NOMO-1 treated with dmso at 0.1 percent for 144 hours (cell line): ENCODE data around the gene MICAL2.
"Not testable (repeated sequence)": the region's sequence is repeated elsewhere in the genome, so short reads cannot be mapped to it uniquely, and the experiment has no call there.

ENCODE experiments used
- DNase-seq: peaks from one replicate; lab custom pipeline; 2025; ENCODE audit not compliant: unreplicated experiment; lab: John Stamatoyannopoulos, UW

MICAL2 gene

GRCh38 chr11:12131943-12132789, 21.8 kb downstream of the MICAL2 start:
- no peak for DNase-seq

DNA sequence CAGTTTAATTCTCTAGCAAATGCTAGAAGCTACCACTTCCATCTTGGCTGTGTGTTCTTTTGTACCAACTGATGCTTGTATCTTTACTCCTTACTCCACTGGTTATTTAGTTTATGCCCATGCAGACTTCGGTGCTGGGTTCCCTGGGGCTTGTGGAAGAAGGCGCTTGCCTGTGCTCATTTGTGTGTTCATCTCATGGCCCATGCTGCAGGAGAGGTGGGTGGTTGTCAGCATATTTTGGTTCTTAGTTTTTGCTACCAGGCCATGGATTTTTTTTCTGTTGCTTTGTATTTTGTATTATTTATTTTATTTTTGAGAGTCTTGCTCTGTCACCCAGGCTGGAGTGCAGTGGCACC, 22.4 kb downstream of the MICAL2 start:
- DNase-seq, result no peak

- DNase-seq, result no peak
Observed at GRCh38 chr11:12133547-12134235, 23.3 kb downstream of the MICAL2 start.

DNA sequence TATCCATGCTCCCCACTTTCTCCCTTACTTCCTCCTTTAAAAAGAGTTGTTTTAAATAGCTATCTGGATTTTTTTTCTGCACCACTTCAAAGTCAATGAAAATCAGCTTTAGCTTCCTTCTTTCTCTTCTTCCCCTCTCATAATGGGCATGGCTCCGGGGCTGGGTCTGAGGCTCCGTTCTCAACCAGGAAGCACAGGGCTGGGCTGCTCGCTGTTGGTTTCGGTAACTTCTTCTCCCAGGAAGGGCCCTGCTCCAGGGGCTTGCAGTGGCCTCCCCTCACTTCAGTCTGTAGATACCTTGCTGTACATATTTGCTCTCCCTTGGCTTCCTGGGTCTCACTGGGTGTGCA, 23.8 kb downstream of the MICAL2 start:
- DNase-seq, result peak; percentile 57

GRCh38 chr11:12135185-12135584, 24.8 kb downstream of the MICAL2 start:
- DNase-seq, result no peak

- no peak for DNase-seq
Observed at GRCh38 chr11:12137005-12137690, 26.8 kb downstream of the MICAL2 start.

DNA sequence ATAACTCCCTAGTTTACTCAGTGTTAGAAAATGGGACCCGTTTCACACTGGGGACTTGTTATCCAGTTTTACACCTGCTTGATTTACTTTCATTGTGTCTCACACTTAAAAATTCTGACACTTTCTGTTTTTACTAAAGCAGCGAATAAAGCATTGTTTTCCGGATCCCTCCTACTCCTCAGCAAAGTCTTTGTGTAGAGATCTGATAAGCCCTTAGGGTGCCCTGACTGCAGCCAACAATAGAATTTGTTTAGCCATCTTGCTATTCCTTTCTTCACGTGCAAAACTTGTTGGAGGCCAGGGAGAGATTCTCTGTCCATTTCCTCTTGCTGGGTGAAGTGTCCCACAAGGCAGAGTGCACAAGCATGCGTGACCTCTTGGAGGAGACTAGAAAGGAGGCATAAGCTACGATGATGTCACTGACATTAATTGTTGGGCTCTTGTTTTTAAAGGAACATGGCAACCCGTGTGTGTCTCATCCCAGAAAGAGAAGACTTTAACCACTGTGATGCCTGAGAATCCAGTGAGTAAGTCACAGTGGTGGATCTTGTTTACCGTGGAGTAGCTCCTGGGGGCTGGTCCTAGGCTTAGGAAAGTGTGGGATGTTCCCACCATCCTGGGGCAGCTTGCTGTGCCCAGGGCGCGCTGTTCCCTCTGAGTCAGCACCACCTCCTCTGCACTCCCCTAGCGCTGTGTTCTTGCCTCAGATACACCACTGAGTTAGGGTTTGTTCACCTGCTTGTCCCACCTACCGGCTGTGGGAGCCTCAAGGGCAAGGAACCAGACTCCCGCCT, 27.7 kb downstream of the MICAL2 start:
- no peak for DNase-seq

- DNase-seq, result no peak
Observed at GRCh38 chr11:12139144-12139881, 28.9 kb downstream of the MICAL2 start.

DNA sequence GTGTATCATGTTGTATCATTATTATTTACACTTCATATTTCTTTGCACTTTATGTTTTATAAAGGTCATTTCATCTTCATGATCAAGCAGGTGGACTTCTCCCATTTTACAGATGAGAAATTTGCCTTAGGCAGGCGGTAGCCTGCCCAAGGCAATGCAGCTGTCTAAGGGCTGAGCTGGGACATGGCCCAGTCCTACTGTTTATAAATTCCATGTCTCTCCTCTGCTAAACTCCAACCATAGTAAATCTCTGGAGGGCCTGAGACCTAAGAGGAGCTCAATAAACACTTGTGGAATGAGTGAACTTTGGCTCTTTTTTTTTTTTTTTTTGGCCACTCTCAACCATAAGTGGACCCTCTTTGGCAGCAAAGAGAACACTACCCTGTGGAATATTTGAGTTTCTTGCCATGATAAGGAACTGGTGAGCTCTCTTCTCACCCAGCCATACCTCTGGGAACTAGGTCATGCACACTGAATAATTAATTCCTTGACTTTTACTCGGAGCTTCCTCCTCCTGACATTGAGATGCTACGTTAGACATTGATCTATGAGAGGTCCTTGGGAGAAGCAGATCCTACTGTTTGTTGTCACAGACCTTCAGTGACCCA, 29.9 kb downstream of the MICAL2 start:
- DNase-seq, result no peak

DNA sequence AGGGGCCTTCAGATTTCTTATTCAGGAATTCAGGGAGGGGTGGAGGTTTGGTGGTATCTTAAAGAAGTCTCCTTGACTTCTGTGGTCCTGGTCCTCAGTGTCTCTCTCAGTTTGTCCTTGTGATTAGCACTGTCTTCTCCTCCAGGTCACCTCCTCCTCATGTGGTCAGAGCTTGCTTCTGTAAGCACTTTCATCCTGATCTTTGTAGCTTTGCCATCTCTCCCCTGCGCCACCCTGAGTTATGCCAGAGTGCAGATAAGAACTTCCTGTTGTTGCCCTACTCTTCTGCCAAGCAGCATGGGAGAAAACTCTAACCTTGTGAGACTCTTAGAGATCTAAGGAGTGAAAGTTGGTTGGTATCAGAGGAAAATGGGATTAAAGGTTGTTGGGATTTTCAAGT, 30.9 kb downstream of the MICAL2 start:
- DNase-seq, result no peak

DNA sequence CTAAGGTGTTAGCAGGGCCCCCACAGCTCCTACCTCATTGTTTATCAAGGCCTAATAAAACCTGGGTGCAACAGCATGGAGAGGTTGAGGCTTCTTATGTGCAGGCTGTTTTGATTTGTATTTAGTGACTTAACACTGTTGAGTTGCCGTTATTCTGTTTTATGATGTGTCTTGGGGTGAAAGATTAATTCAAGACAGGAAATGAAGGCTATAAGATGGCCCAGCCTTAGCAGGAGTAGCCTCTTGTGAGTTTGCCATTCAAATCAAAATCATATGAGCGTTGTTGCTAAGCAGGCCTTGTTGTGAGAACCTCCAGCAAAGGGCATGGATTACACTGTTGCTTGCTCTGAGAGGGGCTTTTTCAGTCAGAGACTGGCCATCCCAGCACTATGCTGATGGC, 31.8 kb downstream of the MICAL2 start:
- DNase-seq, result no peak

- no peak for DNase-seq
Observed at GRCh38 chr11:12142909-12143308, 32.5 kb downstream of the MICAL2 start.

- DNase-seq, result no peak
Observed at GRCh38 chr11:12143461-12144258, 33.3 kb downstream of the MICAL2 start.

DNA sequence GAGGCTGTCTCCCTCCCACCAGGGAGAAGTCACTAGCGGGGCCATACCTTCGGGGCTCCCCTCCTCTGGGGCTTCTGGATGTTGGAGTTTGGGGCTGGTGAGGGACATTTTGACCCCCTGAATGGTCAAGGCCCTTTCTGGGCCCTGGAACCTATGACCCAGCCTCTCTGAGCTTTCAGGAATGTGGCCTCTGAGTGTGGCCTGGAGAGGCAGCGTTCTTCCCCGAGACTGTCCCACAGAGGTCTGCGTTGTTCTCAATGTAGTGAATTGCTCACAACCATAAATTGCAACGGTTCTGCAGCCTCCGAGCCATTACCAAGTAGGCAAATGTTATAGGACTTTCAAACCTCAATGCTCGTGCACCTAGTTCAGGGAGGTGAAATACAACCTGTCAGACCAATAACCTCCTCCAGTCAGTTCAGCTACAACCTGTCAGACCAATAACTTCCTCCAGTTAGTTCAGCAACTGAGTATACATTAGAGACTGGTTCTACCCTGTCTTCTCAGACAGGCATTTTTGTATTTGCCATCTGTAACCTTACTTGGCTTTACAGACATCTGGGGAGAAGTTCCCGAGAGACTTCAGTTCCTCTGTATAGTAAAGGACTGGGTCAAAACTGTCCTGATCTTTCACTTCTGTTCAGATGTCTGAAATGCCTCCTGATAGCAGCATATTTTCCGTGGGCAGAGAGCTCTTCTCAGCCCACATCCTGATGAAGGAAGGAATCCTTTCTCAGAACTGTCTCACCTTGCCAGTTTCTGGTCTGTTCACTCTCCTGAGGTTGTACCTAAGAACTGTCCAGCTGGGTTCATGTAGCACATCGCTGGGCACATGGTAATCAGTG, 34.2 kb downstream of the MICAL2 start:
- no peak for DNase-seq

GRCh38 chr11:12146678-12147077, 36.3 kb downstream of the MICAL2 start:
- DNase-seq, result not testable (repeated sequence)

GRCh38 chr11:12147827-12148226, 37.4 kb downstream of the MICAL2 start:
- no peak for DNase-seq

DNA sequence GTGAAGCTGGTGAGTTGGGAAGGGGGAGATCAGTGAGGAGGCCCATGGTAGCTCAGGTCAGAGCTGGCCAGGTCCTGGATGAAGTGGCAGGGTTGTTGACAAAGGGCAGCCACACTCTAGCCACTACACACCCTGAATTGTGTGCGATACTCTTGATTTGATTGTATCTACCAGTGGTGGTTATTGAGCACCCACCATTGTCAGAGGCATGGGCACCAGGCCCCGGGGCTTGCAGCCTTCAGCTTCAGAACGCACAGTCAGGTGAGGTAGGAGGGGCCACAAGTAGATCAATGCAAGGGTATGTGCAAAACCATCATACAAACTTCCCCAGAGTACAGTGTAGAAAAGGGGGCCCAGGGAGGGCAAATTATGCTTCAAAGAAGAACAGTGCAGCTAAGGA, 38.1 kb downstream of the MICAL2 start:
- no peak for DNase-seq

DNA sequence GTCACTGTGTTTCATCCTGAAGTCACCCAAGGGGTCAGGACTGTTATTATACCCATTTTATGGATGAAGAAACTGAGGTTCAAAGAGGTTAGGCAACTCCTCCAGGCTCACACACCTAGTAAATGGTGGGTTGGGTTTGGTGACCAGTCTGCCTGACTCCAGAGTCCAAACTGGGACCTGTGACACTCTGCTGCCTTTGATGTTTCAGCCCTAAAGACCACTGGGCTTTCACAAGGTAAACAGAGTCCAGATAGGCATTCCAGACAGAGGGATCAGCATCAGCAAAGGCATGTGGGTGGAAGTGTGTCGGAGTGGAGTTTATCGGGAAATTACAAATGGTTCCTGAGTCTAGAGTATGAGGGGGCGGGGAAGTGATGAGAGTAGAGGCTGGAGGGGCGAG, 38.5 kb downstream of the MICAL2 start:
- no peak for DNase-seq
